Activated CD4-positive, alpha-beta T cell treated with anti-CD3 and anti-CD28 coated beads, Interleukin-2, Interleukin-6, amounts not matched to agents 100 ng/mL and 50 ng/mL, durations not matched to agents 16 hours and 8 hours (primary cell): ENCODE data around the gene UBR4.
"Not testable (repeated sequence)": the region's sequence is repeated elsewhere in the genome, so short reads cannot be mapped to it uniquely, and the experiment has no call there.

ENCODE experiments used
- DNase-seq: peaks from one replicate; pipeline ENCODE4 v3.0.0-alpha.2; 2020

UBR4 gene

DNA sequence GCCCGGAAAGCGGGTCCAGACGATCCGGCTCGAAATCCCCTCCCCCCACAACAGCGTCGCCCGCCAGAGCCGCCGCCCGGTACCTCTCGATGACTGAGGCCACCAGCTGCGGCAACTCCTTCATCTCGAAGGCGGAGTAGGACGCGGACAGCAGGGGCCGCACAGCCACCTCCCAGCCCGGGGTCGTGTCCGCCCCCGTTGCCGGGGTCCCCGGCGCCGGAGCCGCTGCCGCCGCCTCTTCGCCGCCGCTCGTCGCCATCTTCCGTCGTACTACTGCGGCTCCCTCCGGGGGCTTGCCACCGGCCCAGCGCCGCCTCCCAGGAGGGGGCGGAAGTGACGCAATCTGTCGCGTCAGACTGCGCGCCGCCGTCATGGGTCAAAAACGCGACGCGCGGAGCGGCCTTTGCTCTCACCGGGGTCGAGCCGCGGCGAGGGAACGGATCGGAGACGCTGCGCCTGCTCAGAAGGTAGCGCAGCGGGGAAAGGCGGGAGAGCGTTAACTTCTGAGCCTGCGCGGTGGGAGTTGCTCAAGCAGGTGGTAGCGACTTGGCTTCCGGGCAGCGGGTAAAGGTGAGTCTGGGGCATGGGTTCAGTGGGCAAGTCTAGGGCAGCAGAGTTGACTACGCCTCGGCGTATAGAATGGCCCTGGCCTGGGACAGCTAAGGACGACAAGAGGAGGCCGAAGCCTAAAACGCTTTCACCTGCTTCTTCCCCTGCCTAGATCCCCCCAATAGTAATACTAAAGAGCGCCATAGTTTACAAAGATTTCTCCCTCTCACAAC is at the start of gene UBR4:
UBR4 (minus strand) TSS at position 277 of the 782 bp plus-strand sequence; CDS start at position 259, 18 bp downstream.
- DNase-seq = peak; percentile 98

- no peak for DNase-seq
Measured at GRCh38 chr1:19258353-19258752, 48.3 kb upstream of the UBR4 start.

DNA sequence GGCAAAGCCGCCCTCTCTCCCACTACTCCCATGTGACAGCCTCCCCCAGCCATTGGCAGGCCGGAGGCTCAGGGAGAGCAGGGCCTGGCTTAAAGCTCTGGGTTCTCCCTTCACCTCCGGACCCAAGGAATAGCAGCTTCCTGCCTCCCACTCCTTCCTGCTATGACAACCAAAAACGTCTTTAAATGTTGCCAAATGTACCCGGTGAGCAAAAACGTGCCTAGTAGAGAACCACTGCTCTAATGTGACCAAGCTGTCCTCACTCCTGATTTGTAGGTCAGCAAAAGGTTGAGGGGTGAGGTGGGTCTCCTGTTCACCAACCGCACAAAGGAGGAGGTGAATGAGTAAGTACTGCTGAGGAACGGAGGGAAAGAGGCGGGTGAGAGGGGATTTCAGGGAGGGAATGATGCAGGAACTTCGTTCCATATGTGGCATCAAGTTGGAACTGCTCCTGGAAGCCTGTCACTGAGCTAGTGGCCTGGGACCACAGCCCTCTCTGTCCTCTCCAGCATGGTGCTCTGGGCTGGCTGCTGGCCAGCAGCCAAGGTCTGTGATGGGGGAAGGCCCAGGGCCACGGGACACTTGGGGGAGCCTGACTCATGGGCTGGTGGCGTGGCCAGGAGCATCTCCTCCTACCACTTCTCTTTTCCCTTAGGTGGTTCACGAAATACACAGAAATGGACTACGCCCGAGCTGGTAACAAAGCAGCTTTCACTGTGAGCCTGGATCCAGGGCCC is 47.3 kb upstream of the UBR4 start:
- DNase-seq = peak; percentile 27

DNA sequence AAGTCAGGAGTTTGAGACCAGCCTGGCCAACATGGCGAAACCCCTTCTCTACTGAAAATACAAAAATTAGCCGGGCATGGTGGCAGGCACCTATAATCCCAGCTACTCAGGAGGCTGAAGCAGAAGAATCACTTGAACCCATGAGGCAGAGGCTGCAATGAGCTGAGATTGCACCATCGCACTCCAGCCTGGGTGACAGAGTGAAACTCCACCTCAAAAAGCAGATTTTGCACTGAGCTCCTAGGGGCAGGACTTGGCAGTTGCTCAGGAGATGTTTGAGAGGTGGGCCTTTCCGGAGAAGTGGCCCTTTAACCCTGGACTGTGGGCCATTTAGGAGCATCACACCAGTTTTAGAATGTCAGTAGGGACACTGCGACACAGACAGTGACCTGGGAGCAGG is 46.2 kb upstream of the UBR4 start:
- not testable (repeated sequence) for DNase-seq

DNA sequence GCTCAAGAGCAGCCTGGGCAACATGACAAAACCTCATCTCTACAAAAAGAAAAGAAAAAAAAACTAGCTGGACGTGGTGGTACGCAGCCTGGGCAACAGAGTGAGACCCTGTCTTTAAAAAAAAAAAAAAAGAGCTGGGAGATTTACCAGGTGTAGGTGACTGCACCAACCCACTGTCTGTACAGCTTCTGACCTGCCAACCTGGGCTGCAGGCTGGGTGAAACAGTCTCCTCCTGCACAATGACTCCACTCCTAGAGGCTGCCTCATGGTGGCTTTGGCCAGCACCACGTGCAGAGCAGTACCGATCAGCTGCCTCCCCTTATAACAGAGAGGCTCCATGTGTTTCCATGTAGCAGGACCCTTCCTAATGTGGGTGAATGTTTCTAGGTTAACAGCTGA is 45.2 kb upstream of the UBR4 start:
- DNase-seq = no peak

DNA sequence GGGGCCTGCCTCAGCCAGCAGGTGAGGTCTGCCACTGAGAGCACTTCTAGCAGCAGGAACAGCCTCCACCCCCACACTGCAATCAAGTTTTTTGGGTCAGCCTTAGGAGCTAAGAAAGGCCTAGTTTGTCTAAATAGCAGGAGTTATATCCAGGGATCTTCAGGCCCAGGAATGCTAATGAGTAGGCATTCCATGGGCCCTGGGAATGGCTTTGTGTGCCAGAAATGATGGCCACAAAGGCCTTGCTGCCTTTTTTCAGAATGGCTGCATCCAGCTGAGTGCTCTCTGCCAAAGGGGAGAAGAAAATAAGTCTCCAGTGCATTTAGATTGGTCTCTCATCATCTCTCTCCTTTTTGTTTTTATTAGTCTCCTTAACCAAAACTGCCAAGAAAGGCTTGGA is 44.4 kb upstream of the UBR4 start:
- DNase-seq = no peak

GRCh38 chr1:19251305-19252196 is 41.5 kb upstream of the UBR4 start, which contains the start of the genes EMC1 and MRTO4:
EMC1 (minus strand) TSS chr1:19251524; CDS start chr1:19251509, 15 bp downstream.
MRTO4 (plus strand) TSS chr1:19251805; CDS start chr1:19251836, 31 bp downstream.
- peak; percentile 94 for DNase-seq

DNA sequence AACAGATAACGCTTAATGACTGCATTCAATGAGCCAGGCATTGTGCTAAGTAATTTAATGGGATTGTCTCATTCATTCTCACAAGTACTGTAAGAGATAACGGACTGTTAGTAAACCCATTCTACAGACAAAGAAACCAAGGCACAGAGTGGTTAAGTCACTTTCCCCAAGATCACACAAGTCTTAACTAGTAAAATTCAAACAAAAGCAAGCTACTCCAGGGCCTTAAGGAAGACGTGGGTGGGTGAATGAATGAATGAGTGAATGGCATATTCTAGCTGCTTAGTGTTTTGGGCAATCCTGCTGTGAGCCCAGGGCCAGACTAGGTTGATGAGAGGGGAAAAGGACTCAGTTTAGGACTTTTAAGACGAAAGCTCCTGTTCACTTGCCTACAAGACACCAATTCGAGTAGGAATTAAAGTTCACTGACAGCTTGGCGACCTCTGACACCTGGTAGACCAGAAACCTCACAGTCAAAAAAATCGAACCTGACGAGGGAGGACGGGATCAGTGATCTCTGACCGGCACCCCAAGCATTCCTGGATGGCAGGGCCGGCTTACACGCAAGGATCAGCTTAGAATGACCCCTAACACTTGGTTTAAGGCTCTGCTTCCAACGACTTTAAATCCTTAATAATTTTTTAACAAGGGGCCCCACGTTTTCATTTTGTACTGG is 40.7 kb upstream of the UBR4 start:
- DNase-seq = no peak

GRCh38 chr1:19240673-19241538 is 30.8 kb upstream of the UBR4 start:
- peak; percentile 81 for DNase-seq

GRCh38 chr1:19239876-19240275 is 29.8 kb upstream of the UBR4 start:
- DNase-seq = no peak

- DNase-seq = no peak
Measured at GRCh38 chr1:19234224-19234623, 24.2 kb upstream of the UBR4 start.

- no peak for DNase-seq
Measured at GRCh38 chr1:19232524-19232846, 22.4 kb upstream of the UBR4 start.

DNA sequence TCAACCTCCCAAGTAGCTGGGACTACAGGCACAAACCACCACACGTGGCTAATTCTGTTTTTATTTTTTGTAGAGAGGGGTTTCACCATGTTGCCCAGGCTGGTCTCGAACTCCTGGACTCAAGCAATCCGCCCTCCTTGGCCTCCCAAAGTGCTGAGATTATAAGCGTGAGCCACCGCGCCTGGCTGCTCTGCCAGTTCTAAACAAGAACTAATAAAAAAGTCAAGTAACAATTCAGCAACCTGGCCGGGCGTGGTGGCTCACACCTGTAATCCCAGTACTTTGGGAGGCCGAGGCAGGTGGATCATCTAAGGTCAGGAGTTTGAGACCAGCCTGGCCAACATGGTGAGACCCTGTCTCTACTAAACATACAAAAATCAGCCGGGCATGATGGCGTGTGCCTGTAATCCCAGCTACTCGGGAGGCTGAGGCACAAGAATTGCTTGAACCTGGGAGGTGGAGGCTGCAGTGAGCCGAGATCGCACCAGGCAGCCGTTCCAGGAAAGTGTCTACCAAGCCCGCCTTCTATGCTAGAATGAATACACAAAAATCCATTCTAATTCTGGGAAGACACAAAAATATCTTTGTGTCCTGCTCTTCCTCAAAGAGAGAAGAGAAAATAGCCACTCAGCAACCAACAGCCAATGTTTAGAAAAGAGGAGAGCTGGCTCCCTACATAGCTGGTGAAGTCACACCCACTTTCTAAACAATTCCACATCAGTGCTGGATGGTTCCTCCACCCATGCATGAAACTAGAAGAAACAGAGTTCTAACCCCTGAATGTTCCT is 21.9 kb upstream of the UBR4 start:
- DNase-seq = not testable (repeated sequence)

- no peak for DNase-seq
Measured at GRCh38 chr1:19229828-19230325, 19.8 kb upstream of the UBR4 start.

DNA sequence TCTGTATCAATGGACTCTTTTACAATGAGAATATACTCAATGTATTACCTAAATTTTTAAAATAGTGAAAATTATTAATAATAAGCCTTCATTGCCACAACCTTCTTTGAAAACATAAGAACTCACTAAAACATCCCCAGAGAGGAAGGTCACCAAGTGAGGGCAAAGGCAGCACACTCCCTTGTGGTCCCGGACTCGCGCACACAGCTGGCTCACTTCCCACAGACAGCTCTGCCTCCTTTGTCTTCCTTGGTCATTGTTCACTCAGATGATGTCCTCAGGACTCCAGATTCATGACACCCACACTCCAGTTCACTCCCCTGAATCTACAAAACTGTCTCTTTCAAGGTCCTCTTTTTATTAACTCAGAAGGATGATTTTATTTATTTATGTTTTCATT is 19.2 kb upstream of the UBR4 start:
- no peak for DNase-seq

DNA sequence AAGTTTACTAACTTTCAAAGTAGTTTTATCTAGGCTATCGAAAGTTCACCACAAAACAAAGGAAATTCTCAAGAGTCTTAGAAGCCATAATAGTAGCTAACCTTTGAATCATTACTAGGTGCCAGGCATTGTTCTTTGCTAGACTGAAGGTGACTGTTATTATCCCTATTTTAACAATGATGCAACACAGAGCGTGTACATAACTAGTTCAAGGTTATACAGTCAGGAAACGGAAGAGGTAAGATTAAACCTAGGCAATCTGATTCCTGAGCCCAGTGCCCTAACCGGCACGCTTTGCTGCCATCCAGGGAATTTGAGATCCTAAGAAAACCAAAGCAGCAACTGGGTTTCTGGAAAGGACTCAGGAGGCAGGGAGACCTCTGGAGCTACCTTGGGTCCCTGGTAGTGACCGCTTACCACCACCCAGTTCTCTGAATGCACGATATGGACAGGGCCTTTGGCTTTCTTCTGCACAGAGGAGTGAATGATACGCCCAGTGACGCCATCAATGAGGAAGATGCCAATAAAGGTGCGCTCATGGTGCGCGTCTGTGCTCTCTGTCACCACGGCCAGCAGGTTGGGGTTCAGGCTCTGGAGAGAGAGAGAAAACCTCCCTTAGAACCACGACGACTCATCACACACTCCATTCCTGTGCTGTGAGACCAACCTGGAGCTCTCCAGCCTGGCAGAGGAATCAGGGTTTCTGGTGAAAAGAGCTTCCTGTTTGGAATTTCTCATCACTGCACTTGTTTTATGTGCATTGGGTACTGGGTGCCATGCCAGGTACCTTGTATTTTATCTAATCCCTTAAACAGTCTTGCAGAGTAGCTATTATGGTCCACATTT is 13.1 kb upstream of the UBR4 start:
- no peak for DNase-seq

DNA sequence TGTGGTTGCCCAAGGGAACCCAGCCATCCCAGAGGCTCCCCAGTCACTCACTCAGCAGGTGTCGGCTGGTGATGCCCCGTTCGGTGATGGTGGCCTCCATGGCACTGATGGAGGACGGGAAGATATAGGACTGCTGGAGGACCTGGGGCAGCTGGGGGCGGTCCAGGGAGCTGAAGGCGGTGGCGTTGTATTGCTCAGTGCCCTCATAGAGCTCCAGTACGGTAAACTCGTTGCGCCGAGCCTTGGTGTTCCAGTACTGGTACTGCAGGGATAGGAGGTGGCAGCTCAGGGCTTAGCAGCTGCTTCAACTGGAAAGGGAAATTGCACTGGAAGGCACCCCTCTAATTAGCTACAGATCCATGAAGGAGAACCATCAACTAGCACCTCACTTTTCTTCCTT is 12.5 kb upstream of the UBR4 start:
- no peak for DNase-seq

DNA sequence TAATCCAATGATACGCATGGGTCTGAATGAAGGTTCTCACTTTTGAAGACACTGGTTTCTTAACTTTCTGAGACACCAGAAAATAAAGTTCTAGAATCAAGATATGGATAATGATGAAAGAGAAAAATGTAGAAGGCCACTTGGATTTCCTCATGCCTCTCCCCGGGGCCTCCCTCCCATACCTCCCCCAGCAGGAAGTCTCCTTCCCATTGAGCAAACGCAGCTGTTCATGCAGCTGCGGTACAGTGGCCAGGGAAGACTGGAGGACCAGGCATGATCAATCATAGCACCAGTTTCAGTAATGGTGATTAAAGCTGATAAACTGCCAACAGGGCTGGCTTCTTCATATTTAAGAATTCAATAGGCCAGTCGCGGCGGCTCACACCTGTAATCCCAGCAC is 10.9 kb upstream of the UBR4 start:
- no peak for DNase-seq

DNA sequence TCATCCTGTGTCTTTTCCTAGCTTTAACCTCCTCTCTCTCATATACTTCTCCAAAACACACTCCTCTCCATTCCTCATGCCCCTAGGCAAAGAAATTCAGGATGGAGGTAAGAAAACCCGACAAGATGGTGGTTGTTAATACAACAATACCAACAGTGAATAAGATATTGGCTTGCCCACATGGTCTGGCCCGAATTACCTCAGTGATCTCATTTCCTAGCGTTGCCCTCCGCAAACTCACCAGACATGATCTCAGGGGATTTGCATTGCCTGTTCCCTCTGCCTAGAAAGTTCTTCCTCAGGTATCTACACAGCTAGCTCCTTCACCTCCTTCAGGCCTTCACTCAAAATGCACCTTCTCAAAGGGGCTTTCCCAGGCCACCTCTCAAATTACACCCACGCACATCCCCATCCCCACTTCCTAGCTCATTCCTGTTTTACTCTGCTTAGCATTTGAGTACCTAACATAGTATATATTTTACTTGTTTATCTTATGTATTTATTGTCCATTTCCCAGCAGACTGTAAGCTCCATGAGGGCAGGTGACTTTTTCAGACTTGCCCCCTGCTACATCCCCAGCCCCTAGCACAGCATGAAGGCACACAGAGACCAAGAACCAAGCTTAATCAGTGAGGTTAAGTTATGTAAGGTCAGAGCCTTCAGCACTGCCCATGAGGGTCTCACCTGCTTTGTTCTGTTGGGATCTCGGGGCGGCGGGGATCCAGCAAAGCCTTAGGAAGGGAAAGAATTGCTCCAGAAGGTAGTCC is 10.2 kb upstream of the UBR4 start:
- no peak for DNase-seq
